ENCODE data around the gene FAP. TPM values are rescaled to one million over a fixed set of nuclear protein-coding genes. Genes with fewer than 3 reads are reported as not detected.

The FAP gene
- total RNA-seq, 1 donor from 2014 or later: not detected

- H3K27me3 ChIP-seq: no peaks in the 10 kb centered on the region
- no peak overlapping the region for H3K27ac Mint-ChIP-seq
- no peak overlapping the region for H3K9ac ChIP-seq
- no peak for TF ChIP-seq EZH2phosphoT487 (IDR thresholded peaks at IDR 0.05)
- no peak overlapping the region for H3K27ac ChIP-seq
- no peaks in the 10 kb centered on the region for H3K4me1 ChIP-seq
- no peaks in the 10 kb centered on the region for H3F3A ChIP-seq (ENCODE audit: low read depth)
- no peak overlapping the region for H2AFZ ChIP-seq (replicated peaks)
- H3K4me3 Mint-ChIP-seq: no peak overlapping the region
- H3K36me3 ChIP-seq: no peaks in the 10 kb centered on the region
- no peaks in the 10 kb centered on the region for H3K9me3 ChIP-seq (ENCODE audit: low read depth)
- no peaks in the 10 kb centered on the region for H3K9me3 Mint-ChIP-seq
- H3K36me3 Mint-ChIP-seq: no peaks in the 10 kb centered on the region
- no peaks in the 10 kb centered on the region for H4K20me1 ChIP-seq (ENCODE audit: low read depth)
- H3K27me3 Mint-ChIP-seq (ENCODE audit: insufficient read depth, low read depth): no peaks in the 10 kb centered on the region
- no peak overlapping the region for H3K4me3 ChIP-seq
- H3K4me1 Mint-ChIP-seq: no peaks in the 10 kb centered on the region
- H3K4me2 ChIP-seq: no peak overlapping the region
- H3K79me2 ChIP-seq (ENCODE audit: low read depth): no peaks in the 10 kb centered on the region
- DNase-seq (ENCODE audit: low spot score): no peak
Measured at GRCh38 chr2:162172802-162173370, 70.4 kb downstream of the FAP start.

DNA sequence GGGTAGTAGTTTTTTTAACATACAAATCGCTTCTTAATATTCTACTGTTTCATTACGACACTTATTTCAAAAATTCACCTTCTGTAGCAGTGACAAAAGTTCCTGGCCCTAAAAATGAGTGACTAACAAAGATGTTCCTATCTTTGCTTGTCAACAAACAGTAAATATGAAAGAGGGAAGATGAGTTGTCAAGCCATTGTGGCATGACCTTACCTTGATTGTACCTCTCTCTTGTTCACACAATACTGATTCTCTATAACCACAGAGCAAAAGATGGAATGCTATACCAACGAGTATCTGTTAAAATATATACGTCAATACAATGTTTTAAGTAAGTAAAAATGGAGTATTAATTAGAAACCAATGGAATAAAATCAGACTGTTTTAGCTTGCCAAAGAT, 76.5 kb downstream of the FAP start:
- no peaks in the 10 kb centered on the region for H3K4me1 ChIP-seq
- no peak overlapping the region for H3K27ac Mint-ChIP-seq
- H3K27me3 Mint-ChIP-seq (ENCODE audit: insufficient read depth, low read depth): no peaks in the 10 kb centered on the region

DNA sequence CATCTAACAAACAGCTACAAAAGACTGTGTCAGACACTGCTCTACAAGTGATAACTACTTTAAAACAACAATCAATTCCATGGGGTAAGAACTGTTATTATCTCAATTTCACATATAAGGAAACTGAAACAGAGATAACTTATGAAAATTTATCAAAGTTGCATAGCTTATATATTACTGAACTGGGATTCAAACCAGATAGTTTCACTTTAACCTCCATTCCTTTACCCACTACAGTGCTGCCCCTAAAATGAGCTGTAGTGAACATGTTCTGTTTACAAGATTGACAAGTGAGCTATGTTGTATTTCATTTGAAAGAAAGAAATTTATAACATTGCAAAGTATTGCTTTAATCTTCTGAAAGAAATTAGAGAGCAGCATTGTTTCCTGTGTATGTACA, 77.1 kb downstream of the FAP start:
- Histone ChIP-seq H2AFZ (replicated peaks) (no peak overlapping the region), H3K9ac (no peak overlapping the region), H3K36me3 (no peaks in the 10 kb centered on the region), H3F3A (ENCODE audit: low read depth) (no peaks in the 10 kb centered on the region), H4K20me1 (ENCODE audit: low read depth) (no peaks in the 10 kb centered on the region), H3K27me3 (no peaks in the 10 kb centered on the region), H3K79me2 (ENCODE audit: low read depth) (no peaks in the 10 kb centered on the region), H3K9me3 (ENCODE audit: low read depth) (no peaks in the 10 kb centered on the region), H3K4me2 (no peak overlapping the region), H3K27ac (no peak overlapping the region), H3K4me1 (no peaks in the 10 kb centered on the region), H3K4me3 (no peak overlapping the region)
- no peak for DNase-seq (ENCODE audit: low spot score)
- no peaks in the 10 kb centered on the region for H3K27me3 Mint-ChIP-seq (ENCODE audit: insufficient read depth, low read depth)
- no peak overlapping the region for H3K4me3 Mint-ChIP-seq
- H3K9me3 Mint-ChIP-seq: no peaks in the 10 kb centered on the region
- no peaks in the 10 kb centered on the region for H3K36me3 Mint-ChIP-seq
- no peak for TF ChIP-seq EZH2 (IDR thresholded peaks at IDR 0.05)
- no peak for TF ChIP-seq CTCF (IDR thresholded peaks at IDR 0.05)
- no peak for TF ChIP-seq EZH2phosphoT487 (IDR thresholded peaks at IDR 0.05)
- H3K27ac Mint-ChIP-seq: no peak overlapping the region
- H3K4me1 Mint-ChIP-seq: peaks cover 4% of the 10 kb centered on the region

More for the DNA sequence above, 76.5 kb downstream of the FAP start:
- no peaks in the 10 kb centered on the region for H3K36me3 ChIP-seq
- H3K9me3 ChIP-seq (ENCODE audit: low read depth): no peaks in the 10 kb centered on the region
- H3K4me1 Mint-ChIP-seq: peaks cover 4% of the 10 kb centered on the region
- H3F3A ChIP-seq (ENCODE audit: low read depth): no peaks in the 10 kb centered on the region
- TF ChIP-seq EZH2 (IDR thresholded peaks at IDR 0.05) (no peak), CTCF (IDR thresholded peaks at IDR 0.05) (no peak), EZH2phosphoT487 (IDR thresholded peaks at IDR 0.05) (no peak)
- H3K27me3 ChIP-seq: no peaks in the 10 kb centered on the region
- H4K20me1 ChIP-seq (ENCODE audit: low read depth): no peaks in the 10 kb centered on the region
- H3K36me3 Mint-ChIP-seq: no peaks in the 10 kb centered on the region
- no peaks in the 10 kb centered on the region for H3K79me2 ChIP-seq (ENCODE audit: low read depth)
- no peaks in the 10 kb centered on the region for H3K9me3 Mint-ChIP-seq
- no peak overlapping the region for H3K27ac ChIP-seq
- no peak overlapping the region for H3K4me3 Mint-ChIP-seq
- no peak overlapping the region for H2AFZ ChIP-seq (replicated peaks)
- H3K4me3 ChIP-seq: no peak overlapping the region
- DNase-seq (ENCODE audit: low spot score): no peak
- H3K9ac ChIP-seq: no peak overlapping the region
- no peak overlapping the region for H3K4me2 ChIP-seq

GRCh38 chr2:162164802-162165201, 78.4 kb downstream of the FAP start:
- no peak for DNase-seq (ENCODE audit: low spot score)
- Histone ChIP-seq H3F3A (ENCODE audit: low read depth) (no peaks in the 10 kb centered on the region), H3K4me3 (no peak overlapping the region), H3K36me3 (no peaks in the 10 kb centered on the region), H3K27ac (no peak overlapping the region), H3K79me2 (ENCODE audit: low read depth) (no peaks in the 10 kb centered on the region), H4K20me1 (ENCODE audit: low read depth) (no peaks in the 10 kb centered on the region), H3K4me1 (no peaks in the 10 kb centered on the region), H3K4me2 (no peak overlapping the region), H3K27me3 (no peaks in the 10 kb centered on the region), H2AFZ (replicated peaks) (no peak overlapping the region), H3K9me3 (ENCODE audit: low read depth) (no peaks in the 10 kb centered on the region), H3K9ac (no peak overlapping the region)
- no peaks in the 10 kb centered on the region for H3K9me3 Mint-ChIP-seq
- peaks cover 4% of the 10 kb centered on the region for H3K4me1 Mint-ChIP-seq
- H3K27ac Mint-ChIP-seq: no peak overlapping the region
- TF ChIP-seq CTCF (IDR thresholded peaks at IDR 0.05) (no peak), EZH2 (IDR thresholded peaks at IDR 0.05) (no peak)
- no peaks in the 10 kb centered on the region for H3K36me3 Mint-ChIP-seq
- no peak overlapping the region for H3K4me3 Mint-ChIP-seq
- no peaks in the 10 kb centered on the region for H3K27me3 Mint-ChIP-seq (ENCODE audit: insufficient read depth, low read depth)

All from neural progenitor cell (in vitro differentiated cells).